ENCODE measurements around the gene TSPAN18. TPM values are rescaled to one million over a fixed set of nuclear protein-coding genes. Genes with fewer than 3 reads are reported as not detected.
A peak's percentile ranks its signal among the peaks of the same experiment; 100 is the strongest.

TSPAN18 gene
- total RNA-seq, 4 donors from 2014 or later = 27.7 to 70.1 (median 50.2) TPM

DNA sequence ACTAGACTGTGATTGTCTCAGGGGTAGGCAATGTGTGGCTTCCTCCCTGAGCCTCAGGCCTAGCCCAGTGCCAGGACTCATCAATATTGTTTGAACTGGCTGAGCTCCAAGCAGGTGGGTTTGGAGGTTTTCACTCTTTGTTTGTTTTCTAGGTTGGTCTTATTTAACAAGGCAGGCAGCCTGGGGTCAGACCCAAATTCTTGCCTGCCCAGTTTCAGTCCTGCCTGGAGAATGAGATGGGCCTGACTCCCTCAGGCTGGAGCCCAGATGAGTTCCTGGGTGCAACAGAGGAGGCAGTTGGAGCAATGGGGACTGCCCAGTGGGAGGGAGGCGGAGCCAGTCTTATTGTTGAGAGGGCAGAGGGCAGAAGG is 252.2 kb downstream of the TSPAN18 start:
- TF ChIP-seq EP300 (IDR thresholded peaks at IDR 0.05) (no peak), POLR2A (IDR thresholded peaks at IDR 0.05; ENCODE audit: low read depth) (no peak), POLR2AphosphoS5 (IDR thresholded peaks at IDR 0.05) (no peak)
- TF ChIP-seq, protein P1, sequence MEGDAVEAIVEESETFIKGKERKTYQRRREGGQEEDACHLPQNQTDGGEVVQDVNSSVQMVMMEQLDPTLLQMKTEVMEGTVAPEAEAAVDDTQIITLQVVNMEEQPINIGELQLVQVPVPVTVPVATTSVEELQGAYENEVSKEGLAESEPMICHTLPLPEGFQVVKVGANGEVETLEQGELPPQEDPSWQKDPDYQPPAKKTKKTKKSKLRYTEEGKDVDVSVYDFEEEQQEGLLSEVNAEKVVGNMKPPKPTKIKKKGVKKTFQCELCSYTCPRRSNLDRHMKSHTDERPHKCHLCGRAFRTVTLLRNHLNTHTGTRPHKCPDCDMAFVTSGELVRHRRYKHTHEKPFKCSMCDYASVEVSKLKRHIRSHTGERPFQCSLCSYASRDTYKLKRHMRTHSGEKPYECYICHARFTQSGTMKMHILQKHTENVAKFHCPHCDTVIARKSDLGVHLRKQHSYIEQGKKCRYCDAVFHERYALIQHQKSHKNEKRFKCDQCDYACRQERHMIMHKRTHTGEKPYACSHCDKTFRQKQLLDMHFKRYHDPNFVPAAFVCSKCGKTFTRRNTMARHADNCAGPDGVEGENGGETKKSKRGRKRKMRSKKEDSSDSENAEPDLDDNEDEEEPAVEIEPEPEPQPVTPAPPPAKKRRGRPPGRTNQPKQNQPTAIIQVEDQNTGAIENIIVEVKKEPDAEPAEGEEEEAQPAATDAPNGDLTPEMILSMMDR (IDR thresholded peaks at IDR 0.05) = no peak
- DNase-seq (ENCODE audit: extremely low spot score) = no peak
- no peak overlapping the region for H3K4me3 ChIP-seq
- H3K27ac ChIP-seq (replicated peaks in 1 of 4) = peak overlapping the region in 1 of 4 donors; percentile 14
- H3K9me3 ChIP-seq = no peaks in the 10 kb centered on the region
- 90% methylated on average over 1 of the region's 1 CpG for WGBS
- intact Hi-C loops (cut with DNase I) = no loop called here
- no peaks in the 10 kb centered on the region for H3K27me3 ChIP-seq
- no peaks in the 10 kb centered on the region for H3K36me3 ChIP-seq
- peaks cover 13 to 29% (median 18%) of the 10 kb centered on the region in 4 donors for H3K4me1 ChIP-seq

DNA sequence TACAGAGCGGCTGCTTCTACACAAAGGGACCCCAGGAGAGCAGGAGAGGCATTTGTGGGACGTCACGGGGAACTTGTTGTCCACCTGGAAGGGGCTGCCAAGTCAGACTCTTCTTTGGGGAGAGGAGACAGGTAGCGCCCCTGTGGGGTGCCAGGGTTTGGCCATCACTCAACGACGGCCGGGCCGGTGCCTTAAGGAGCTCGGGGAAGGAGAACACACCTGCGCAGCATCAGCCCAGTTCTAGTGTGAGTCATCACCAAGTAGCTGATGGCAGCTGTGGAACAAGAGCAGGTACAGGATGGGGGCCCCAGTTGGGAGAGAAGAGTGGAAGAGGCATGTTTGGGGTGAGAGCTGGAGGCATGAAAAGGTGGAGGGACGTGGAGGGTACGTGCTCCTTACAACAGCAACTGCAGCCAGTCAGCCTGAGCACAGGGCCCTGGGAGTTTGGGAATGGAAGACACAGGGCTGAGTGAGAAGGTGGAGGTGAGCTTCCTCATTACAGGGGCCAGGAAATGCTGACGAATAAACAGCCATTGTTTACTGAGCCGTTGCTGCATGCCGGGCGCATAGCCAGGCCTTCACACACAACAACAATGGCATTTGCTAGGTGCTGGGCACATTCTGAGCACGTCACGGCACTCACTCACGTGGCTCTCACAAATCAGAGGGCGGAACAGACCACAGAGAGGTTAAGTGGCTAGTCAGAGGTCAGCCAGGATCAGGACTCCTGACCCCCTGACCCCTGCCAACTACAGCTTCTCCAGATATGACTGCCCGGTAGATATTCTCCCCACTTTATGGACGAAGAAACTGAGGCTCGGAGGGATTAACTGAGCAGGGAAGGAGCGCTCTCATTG is 253.0 kb downstream of the TSPAN18 start:
- 82% methylated on average over 21 of the region's 24 CpGs for WGBS
- Histone ChIP-seq H3K4me1 (peaks cover 13 to 29% (median 18%) of the 10 kb centered on the region in 4 donors), H3K4me3 (no peak overlapping the region), H3K9me3 (no peaks in the 10 kb centered on the region), H3K36me3 (no peaks in the 10 kb centered on the region), H3K27ac (replicated peaks in 1 of 4) (peak overlapping the region in 1 of 4 donors; percentile 14), H3K27me3 (no peaks in the 10 kb centered on the region)
- no peak for TF ChIP-seq EP300 (IDR thresholded peaks at IDR 0.05)
- no peak for TF ChIP-seq POLR2A (IDR thresholded peaks at IDR 0.05; ENCODE audit: low read depth)
- peak in 1 of 2 donors; percentile 57 for TF ChIP-seq POLR2AphosphoS5 (IDR thresholded peaks at IDR 0.05)
- TF ChIP-seq, protein P1 (IDR thresholded peaks at IDR 0.05) = no peak
- DNase-seq (ENCODE audit: extremely low spot score) = no peak
- intact Hi-C loops (cut with DNase I) = no loop called here

DNA sequence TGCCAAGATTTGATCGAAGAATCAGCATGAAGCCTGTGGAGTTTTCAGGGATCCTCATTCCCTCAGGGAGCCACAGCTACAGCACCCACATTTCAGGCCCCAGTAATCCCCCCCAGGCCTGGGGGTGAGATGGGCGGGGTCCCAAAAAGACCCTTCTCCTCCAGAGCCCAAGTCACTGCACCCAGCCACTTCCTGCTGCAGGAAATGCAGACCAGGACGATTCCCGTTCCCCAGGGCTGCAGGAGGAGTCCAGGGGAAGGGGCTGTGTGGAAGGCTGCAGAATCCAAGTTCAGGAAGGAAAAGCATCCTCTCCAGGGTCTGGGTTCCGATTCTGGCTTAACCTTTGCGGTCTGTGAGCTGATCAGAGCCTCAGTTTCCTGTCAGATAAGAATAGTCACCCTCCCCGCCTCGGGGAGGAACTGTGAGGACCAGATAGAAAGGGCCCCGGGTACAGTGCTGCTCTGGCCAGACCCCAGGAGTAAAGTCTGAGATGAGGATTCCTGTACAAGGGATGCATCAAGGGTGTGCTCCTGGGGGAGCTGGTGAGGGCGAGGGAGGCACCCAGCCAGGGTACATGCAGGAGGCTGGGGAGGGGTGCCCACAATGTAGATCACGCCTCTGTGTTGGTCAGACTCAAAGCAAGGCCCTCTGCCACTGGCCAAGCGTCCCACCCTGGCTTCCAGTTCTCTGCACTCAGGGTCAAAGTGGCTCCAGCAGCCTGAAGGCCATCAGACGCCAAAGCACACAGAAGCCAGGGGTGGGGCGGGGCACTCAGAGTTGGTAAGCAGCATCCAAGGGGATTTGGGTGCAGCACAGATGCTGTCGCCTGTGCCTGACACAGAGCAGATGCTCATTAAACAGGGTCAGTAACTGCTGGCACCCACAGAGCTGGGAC is 254.0 kb downstream of the TSPAN18 start:
- DNase-seq (ENCODE audit: extremely low spot score) = no peak

More for the DNA sequence above, 254.0 kb downstream of the TSPAN18 start:
- H3K27ac ChIP-seq (replicated peaks in 1 of 4) = no peak overlapping the region
- intact Hi-C loops (cut with DNase I) = no loop called here
- H3K27me3 ChIP-seq = no peaks in the 10 kb centered on the region
- no peak overlapping the region for H3K4me3 ChIP-seq
- 72% methylated on average over 8 of the region's 15 CpGs for WGBS
- no peaks in the 10 kb centered on the region for H3K9me3 ChIP-seq
- H3K36me3 ChIP-seq = no peaks in the 10 kb centered on the region
- TF ChIP-seq POLR2AphosphoS5 (IDR thresholded peaks at IDR 0.05) = no peak
- TF ChIP-seq EP300 (IDR thresholded peaks at IDR 0.05) = no peak
- peaks cover 13 to 29% (median 18%) of the 10 kb centered on the region in 4 donors for H3K4me1 ChIP-seq

Other genes starting within 250 kb of the TSPAN18 start
- gene CD82, start 161.3 kb upstream of the TSPAN18 start, total RNA-seq = 10 to 100 TPM; 11.0 to 20.6 (median 16.3) TPM
- 10 to 100 TPM; 51.1 to 76.1 (median 59.2) TPM for gene TP53I11, start 223.9 kb downstream of the TSPAN18 start, total RNA-seq